ENCODE measurements around the gene U2SURP. TPM values are rescaled to one million over a fixed set of nuclear protein-coding genes. Genes with fewer than 3 reads are reported as not detected.

U2SURP gene
- total and polyA plus RNA-seq, 2 donors (not counting 1 experiment from before 2014, with no cell fraction given), result 15.1 to 138 TPM

GRCh38 chr3:143099210-143099609, 97.8 kb downstream of the U2SURP start:
- intact Hi-C loops (cut with micrococcal nuclease), result no loop called here
- no peaks in the 10 kb centered on the region for H4K20me1 ChIP-seq (ENCODE audit: control insufficient read depth, insufficient read depth, low read length, poor library complexity, severe bottlenecking)
- 97% methylated on average over 3 of the region's 3 CpGs for WGBS (ENCODE audit: insufficient coverage)
- H3K27ac ChIP-seq (ENCODE audit: low read length in 2 of 2), result no peak overlapping the region
- H2AFZ ChIP-seq (ENCODE audit: insufficient read depth, low read depth, low read length, poor library complexity, severe bottlenecking), result no peak overlapping the region
- TF ChIP-seq EZH2 (IDR thresholded peaks at IDR 0.05; ENCODE audit: borderline replicate concordance, insufficient read depth, low read depth, low read length, poor library complexity, severe bottlenecking), result no peak
- no peak overlapping the region for H3K4me3 Mint-ChIP-seq
- DNase-seq (no peak), ATAC-seq (ENCODE audit: low read depth) (no peak)
- no peaks in the 10 kb centered on the region for H3K36me3 ChIP-seq (replicated peaks in 1 of 2; ENCODE audit: control extremely low read depth in 1 of 2, control insufficient read depth in 1 of 2, extremely low read depth in 1 of 2, insufficient read depth in 2 of 2, low read length in 1 of 2)
- no peak overlapping the region for H3K4me2 ChIP-seq (replicated peaks; ENCODE audit: low read depth, low read length, poor library complexity, severe bottlenecking)
- CTCF ChIA-PET, result no interaction called here
- H3K27me3 Mint-ChIP-seq, result peaks cover 5% of the 10 kb centered on the region
- H3K27ac Mint-ChIP-seq, result no peak overlapping the region
- H3K9ac ChIP-seq (ENCODE audit: low read length), result no peak overlapping the region
- peaks cover 0 to 23% (median 6%) of the 10 kb centered on the region in 3 donors for H3K9me3 ChIP-seq (ENCODE audit: control extremely low read depth in 1 of 3, control insufficient read depth in 2 of 3, insufficient read depth in 1 of 3, low read length in 2 of 3)
- H3K9me3 Mint-ChIP-seq (ENCODE audit: insufficient read depth), result peaks cover under 1% of the 10 kb centered on the region
- H3K4me3 ChIP-seq (ENCODE audit: control extremely low read depth in 1 of 5, extremely low read depth in 1 of 5, insufficient read depth in 1 of 5, low read depth in 2 of 5, low read length in 4 of 5), result no peak overlapping the region
- POLR2A ChIA-PET, result no interaction called here
- no peaks in the 10 kb centered on the region for H3K79me2 ChIP-seq (ENCODE audit: control insufficient read depth, insufficient read depth, low read length)
- H3K4me1 ChIP-seq (ENCODE audit: control insufficient read depth in 2 of 2, insufficient read depth in 2 of 2, low read length in 2 of 2), result no peaks in the 10 kb centered on the region
- no peaks in the 10 kb centered on the region for H3K4me1 Mint-ChIP-seq
- no peaks in the 10 kb centered on the region for H3K27me3 ChIP-seq (replicated peaks in 1 of 4; ENCODE audit: control extremely low read depth in 1 of 4, control insufficient read depth in 3 of 4, insufficient read depth in 4 of 4, low read length in 3 of 4)

GRCh38 chr3:143099690-143100089, 98.3 kb downstream of the U2SURP start:
- no peak overlapping the region for H3K4me2 ChIP-seq (replicated peaks; ENCODE audit: low read depth, low read length, poor library complexity, severe bottlenecking)
- H4K20me1 ChIP-seq (ENCODE audit: control insufficient read depth, insufficient read depth, low read length, poor library complexity, severe bottlenecking), result no peaks in the 10 kb centered on the region
- intact Hi-C loops (cut with micrococcal nuclease), result no loop called here
- H3K27me3 Mint-ChIP-seq, result peaks cover 5% of the 10 kb centered on the region
- no peak overlapping the region for H3K4me3 ChIP-seq (ENCODE audit: control extremely low read depth in 1 of 5, extremely low read depth in 1 of 5, insufficient read depth in 1 of 5, low read depth in 2 of 5, low read length in 4 of 5)
- no peak overlapping the region for H3K9ac ChIP-seq (ENCODE audit: low read length)
- H3K4me1 Mint-ChIP-seq, result no peaks in the 10 kb centered on the region
- H3K79me2 ChIP-seq (ENCODE audit: control insufficient read depth, insufficient read depth, low read length), result no peaks in the 10 kb centered on the region
- CTCF ChIA-PET, result no interaction called here
- H3K4me3 Mint-ChIP-seq, result no peak overlapping the region
- WGBS (ENCODE audit: insufficient coverage), result no CpG with 5 or more reads among the region's 2 CpGs
- peaks cover 6% of the 10 kb centered on the region for H3K9me3 Mint-ChIP-seq (ENCODE audit: insufficient read depth)
- H3K9me3 ChIP-seq (ENCODE audit: control extremely low read depth in 1 of 3, control insufficient read depth in 2 of 3, insufficient read depth in 1 of 3, low read length in 2 of 3), result peaks cover 0 to 28% (median 10%) of the 10 kb centered on the region in 3 donors
- DNase-seq (no peak), ATAC-seq (ENCODE audit: low read depth) (no peak)
- no peak for TF ChIP-seq CTCF (IDR thresholded peaks at IDR 0.05)
- TF ChIP-seq EZH2 (IDR thresholded peaks at IDR 0.05; ENCODE audit: borderline replicate concordance, insufficient read depth, low read depth, low read length, poor library complexity, severe bottlenecking), result no peak
- no peaks in the 10 kb centered on the region for H3K27me3 ChIP-seq (replicated peaks in 1 of 4; ENCODE audit: control extremely low read depth in 1 of 4, control insufficient read depth in 3 of 4, insufficient read depth in 4 of 4, low read length in 3 of 4)
- H3K4me1 ChIP-seq (ENCODE audit: control insufficient read depth in 2 of 2, insufficient read depth in 2 of 2, low read length in 2 of 2), result no peaks in the 10 kb centered on the region
- no peak overlapping the region for H3K27ac ChIP-seq (ENCODE audit: low read length in 2 of 2)
- POLR2A ChIA-PET, result interaction anchor here (0.7 kb wide), 1 partner anchor 13 kb away, joined by 3 read pairs; no protein-coding TSS in a partner anchor
- H2AFZ ChIP-seq (ENCODE audit: insufficient read depth, low read depth, low read length, poor library complexity, severe bottlenecking), result no peak overlapping the region
- no peaks in the 10 kb centered on the region for H3K36me3 ChIP-seq (replicated peaks in 1 of 2; ENCODE audit: control extremely low read depth in 1 of 2, control insufficient read depth in 1 of 2, extremely low read depth in 1 of 2, insufficient read depth in 2 of 2, low read length in 1 of 2)
- H3K27ac Mint-ChIP-seq, result no peak overlapping the region
